Measurements from ENCODE around the gene CNTN4. TPM values are rescaled to one million over a fixed set of nuclear protein-coding genes. Genes with fewer than 3 reads are reported as not detected.

CNTN4 gene
- not detected in 2 replicates for total RNA-seq
- not detected in 2 replicates for polyA plus RNA-seq
- polyA plus RNA-seq (2011; cell fraction: cytosol; rRNA removed): 0.01 and 0.03 TPM in 2 replicates
- not detected in 2 replicates for polyA plus RNA-seq (2011; cell fraction: nucleus; rRNA removed)
- polyA plus RNA-seq (2012): 0.08 TPM in 1 of 2 replicates, not detected in the other
- polyA minus RNA-seq: not detected in 2 replicates
- polyA minus RNA-seq (2011; cell fraction: cytosol; rRNA and poly(A)+ RNA removed): not detected
- not detected in 2 replicates for polyA minus RNA-seq (2011; cell fraction: nucleus; rRNA and poly(A)+ RNA removed)
- Bru-seq, nascent RNA: percentile 6 among the genes with signal in this experiment
- BruChase-seq, experiment 1, labeled RNA remaining after a 6-hour chase: percentile 1 among the genes with signal in this experiment
- percentile 2 among the genes with signal in this experiment for BruChase-seq, experiment 2, labeled RNA remaining after a 2-hour chase
- long read RNA-seq: 0 reads

GRCh38 chr3:2098398-2099027 is at the start of gene CNTN4:
Gene CNTN4 (plus strand): TSS chr3:2098866.
- Histone ChIP-seq H3K9ac (replicated peaks; ENCODE audit: extremely low read depth, insufficient read depth, low read length) (no peak within 1 kb of the TSS), H4K20me1 (replicated peaks; ENCODE audit: control insufficient read depth, extremely low read depth, insufficient read depth, low read length) (no peaks in the 10 kb centered on the region), H3K36me3 (ENCODE audit: control insufficient read depth in 2 of 2, extremely low read depth in 1 of 2, insufficient read depth in 2 of 2, low read length in 2 of 2) (no peaks in the 10 kb centered on the region), H3K9me3 (replicated peaks; ENCODE audit: control insufficient read depth, insufficient read depth, low read length) (no peaks in the 10 kb centered on the region), H3K9me1 (replicated peaks; ENCODE audit: control insufficient read depth, extremely low read depth, insufficient read depth, low read length) (no peaks in the 10 kb centered on the region), H3K27ac (ENCODE audit: insufficient read depth, low read depth, low read length) (no peak within 1 kb of the TSS), H3K79me2 (ENCODE audit: control insufficient read depth, insufficient read depth, low read length) (no peaks in the 10 kb centered on the region), H3K4me1 (ENCODE audit: control insufficient read depth, extremely low read depth, insufficient read depth, low read length) (no peaks in the 10 kb centered on the region), H3K4me3 (replicated peaks in 1 of 3; ENCODE audit: insufficient read depth in 1 of 3, low read depth in 1 of 3, low read length in 3 of 3) (no peak within 1 kb of the TSS), H3K27me3 (ENCODE audit: control insufficient read depth in 2 of 2, insufficient read depth in 2 of 2, low read length in 2 of 2) (peaks cover 18 to 30% of the 10 kb centered on the region in 2 experiments), H3K4me2 (ENCODE audit: insufficient read depth, low read length) (no peak within 1 kb of the TSS), H2AFZ (ENCODE audit: low read depth, low read length) (no peak within 1 kb of the TSS)
- no peak for DNase-seq (ENCODE audit: low read depth, low spot score)
- ChIA-PET POLR2A (interaction anchor here (0.6 kb wide), 1 partner anchor 129 kb away, joined by 3 read pairs; no protein-coding TSS in a partner anchor), CTCF (interaction anchor here (0.6 kb wide), 1 partner anchor 486 kb away, joined by 3 read pairs; no protein-coding TSS in a partner anchor)
- TF ChIP-seq CTCF (IDR thresholded peaks at IDR 0.05; ENCODE audit: extremely low read depth in 1 of 2, insufficient read depth in 1 of 2, low read depth in 1 of 2, low read length in 2 of 2): peak in 1 of 2 donors; percentile 7
- TF ChIP-seq GATA2 (IDR thresholded peaks at IDR 0.05; ENCODE audit: insufficient read depth, insufficient read length, low read depth, low read length): no peak
- intact Hi-C loops (cut with micrococcal nuclease): no loop called here
- no peak for FAIRE-seq
- dilution Hi-C loops (cut with MboI; ENCODE audit: extremely low pct_ligation_motif_present, low sequenced_read_pairs): no loop called here
- no TSS peak for BruUV-seq (replicated peaks)

- no peaks in the 10 kb centered on the region for H3K27me3 ChIP-seq (ENCODE audit: control insufficient read depth in 2 of 2, insufficient read depth in 2 of 2, low read length in 2 of 2)
- no peaks in the 10 kb centered on the region for H4K20me1 ChIP-seq (replicated peaks; ENCODE audit: control insufficient read depth, extremely low read depth, insufficient read depth, low read length)
- dilution Hi-C loops (cut with MboI; ENCODE audit: extremely low pct_ligation_motif_present, low sequenced_read_pairs): no loop called here
Observed at GRCh38 chr3:2061360-2061759, 37.3 kb upstream of the CNTN4 start.

More at GRCh38 chr3:2061360-2061759, 37.3 kb upstream of the CNTN4 start:
- no peaks in the 10 kb centered on the region for H3K36me3 ChIP-seq (ENCODE audit: control insufficient read depth in 2 of 2, extremely low read depth in 1 of 2, insufficient read depth in 2 of 2, low read length in 2 of 2)
- no peak overlapping the region for H3K9ac ChIP-seq (replicated peaks; ENCODE audit: extremely low read depth, insufficient read depth, low read length)
- intact Hi-C loops (cut with micrococcal nuclease): no loop called here
- peaks cover 2% of the 10 kb centered on the region for H3K9me3 ChIP-seq (replicated peaks; ENCODE audit: control insufficient read depth, insufficient read depth, low read length)
- H2AFZ ChIP-seq (ENCODE audit: low read depth, low read length): no peak overlapping the region
- no peaks in the 10 kb centered on the region for H3K79me2 ChIP-seq (ENCODE audit: control insufficient read depth, insufficient read depth, low read length)
- TF ChIP-seq FOS (IDR thresholded peaks at IDR 0.05; ENCODE audit: borderline replicate concordance, insufficient read depth, low read length) (no peak), MYC (IDR thresholded peaks at IDR 0.05; ENCODE audit: low read depth, low read length) (no peak), EZH2 (IDR thresholded peaks at IDR 0.05; ENCODE audit: borderline replicate concordance, low read depth, low read length, severe bottlenecking) (no peak), GATA2 (IDR thresholded peaks at IDR 0.05; ENCODE audit: insufficient read depth, insufficient read length, low read depth, low read length) (no peak), MAX (IDR thresholded peaks at IDR 0.05; ENCODE audit: insufficient read depth, insufficient read length) (no peak), POLR2A (IDR thresholded peaks at IDR 0.05; ENCODE audit: low read depth, low read length) (no peak), CTCF (IDR thresholded peaks at IDR 0.05; ENCODE audit: extremely low read depth in 1 of 2, insufficient read depth in 1 of 2, low read depth in 1 of 2, low read length in 2 of 2) (no peak), JUN (IDR thresholded peaks at IDR 0.05; ENCODE audit: borderline replicate concordance, insufficient read depth, insufficient read length, low read depth) (no peak), POLR2AphosphoS5 (IDR thresholded peaks at IDR 0.05; ENCODE audit: insufficient read depth, low read depth, low read length) (no peak)
- H3K4me2 ChIP-seq (ENCODE audit: insufficient read depth, low read length): no peak overlapping the region
- no peak for FAIRE-seq
- POLR2A ChIA-PET: no interaction called here
- CTCF ChIA-PET: no interaction called here
- H3K9me1 ChIP-seq (replicated peaks; ENCODE audit: control insufficient read depth, extremely low read depth, insufficient read depth, low read length): no peaks in the 10 kb centered on the region
- no peak overlapping the region for H3K4me3 ChIP-seq (replicated peaks in 1 of 3; ENCODE audit: insufficient read depth in 1 of 3, low read depth in 1 of 3, low read length in 3 of 3)
- no peak for DNase-seq (ENCODE audit: low read depth, low spot score)
- H3K27ac ChIP-seq (ENCODE audit: insufficient read depth, low read depth, low read length): no peak overlapping the region
- BruUV-seq (replicated peaks): no TSS peak
- H3K4me1 ChIP-seq (ENCODE audit: control insufficient read depth, extremely low read depth, insufficient read depth, low read length): no peaks in the 10 kb centered on the region

Measured in endothelial cell of umbilical vein (primary cell).